ENCODE measurements around the gene PRSS22. TPM values are rescaled to one million over a fixed set of nuclear protein-coding genes. Genes with fewer than 3 reads are reported as not detected.

Gene PRSS22
- total and polyA plus RNA-seq, 4 donors, result 0.31 to 1.5 TPM; not detected in 2

DNA sequence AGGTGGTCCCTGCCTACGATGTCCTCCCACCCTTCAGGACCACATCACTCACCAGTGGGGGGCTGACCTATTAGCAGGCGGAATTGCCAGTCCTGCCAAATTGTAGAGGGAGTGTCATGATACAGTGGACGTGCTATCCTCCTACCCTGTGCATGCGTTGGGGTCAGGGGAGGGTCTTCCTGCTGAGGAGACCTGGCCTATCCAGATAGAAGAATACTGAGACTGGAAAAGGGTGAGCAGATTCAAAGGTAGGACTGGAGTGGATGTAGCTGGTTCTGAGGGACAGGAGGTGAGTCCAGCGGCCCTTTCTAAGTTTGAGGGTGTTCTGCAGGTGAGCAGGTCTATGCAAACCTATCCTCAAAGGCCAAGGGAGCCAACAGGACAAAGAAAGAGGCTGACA is 51.7 kb downstream of the PRSS22 start:
- no peak for ATAC-seq (ENCODE audit: low FRiP score)
- Histone ChIP-seq H3K4me3 (ENCODE audit: low read length in 2 of 2) (no peak overlapping the region), H3K27me3 (ENCODE audit: control insufficient read depth in 1 of 2, insufficient read depth in 2 of 2, low read length in 1 of 2) (no peaks in the 10 kb centered on the region), H3K4me1 (ENCODE audit: control insufficient read depth in 1 of 2, insufficient read depth in 2 of 2, low read length in 2 of 2) (no peaks in the 10 kb centered on the region), H3K9me3 (ENCODE audit: control insufficient read depth, low read length) (peaks cover 8% of the 10 kb centered on the region), H3K36me3 (ENCODE audit: control insufficient read depth in 1 of 2, insufficient read depth in 2 of 2, low read length in 1 of 2) (no peaks in the 10 kb centered on the region), H3K27ac (ENCODE audit: low read depth in 1 of 2, low read length in 2 of 2) (no peak overlapping the region)
- WGBS, 2 donors, result 69% methylated on average over 5 of the region's 5 CpGs
- DNase-seq, result peak; percentile 4 to 38
- intact Hi-C loops (cut with DNase I), result no loop called here

DNA sequence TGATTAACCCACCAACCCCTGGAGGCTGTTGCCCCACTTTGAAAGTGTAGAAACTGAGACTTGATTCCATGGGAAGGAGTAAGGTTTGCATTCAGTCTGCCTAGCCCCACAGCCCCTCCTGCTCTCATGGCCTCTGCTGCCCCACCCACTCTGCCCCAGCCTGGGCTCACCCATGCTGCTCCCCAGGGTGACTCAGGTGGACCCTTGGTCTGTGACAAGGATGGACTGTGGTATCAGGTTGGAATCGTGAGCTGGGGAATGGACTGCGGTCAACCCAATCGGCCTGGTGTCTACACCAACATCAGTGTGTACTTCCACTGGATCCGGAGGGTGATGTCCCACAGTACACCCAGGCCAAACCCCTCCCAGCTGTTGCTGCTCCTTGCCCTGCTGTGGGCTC is 53.2 kb downstream of the PRSS22 start:
- DNase-seq (peak in 1 of 2 donors; percentile 28), ATAC-seq (ENCODE audit: low FRiP score) (no peak)
- intact Hi-C loops (cut with DNase I), result no loop called here
- Histone ChIP-seq H3K4me3 (ENCODE audit: low read length in 2 of 2) (no peak overlapping the region), H3K36me3 (ENCODE audit: control insufficient read depth in 1 of 2, insufficient read depth in 2 of 2, low read length in 1 of 2) (no peaks in the 10 kb centered on the region), H3K9me3 (ENCODE audit: control insufficient read depth, low read length) (peaks cover 8% of the 10 kb centered on the region), H3K27me3 (ENCODE audit: control insufficient read depth in 1 of 2, insufficient read depth in 2 of 2, low read length in 1 of 2) (no peaks in the 10 kb centered on the region), H3K27ac (ENCODE audit: low read depth in 1 of 2, low read length in 2 of 2) (no peak overlapping the region), H3K4me1 (ENCODE audit: control insufficient read depth in 1 of 2, insufficient read depth in 2 of 2, low read length in 2 of 2) (no peaks in the 10 kb centered on the region)
- 91 to 96% methylated on average over 4 of the region's 4 CpGs for WGBS, 2 donors

DNA sequence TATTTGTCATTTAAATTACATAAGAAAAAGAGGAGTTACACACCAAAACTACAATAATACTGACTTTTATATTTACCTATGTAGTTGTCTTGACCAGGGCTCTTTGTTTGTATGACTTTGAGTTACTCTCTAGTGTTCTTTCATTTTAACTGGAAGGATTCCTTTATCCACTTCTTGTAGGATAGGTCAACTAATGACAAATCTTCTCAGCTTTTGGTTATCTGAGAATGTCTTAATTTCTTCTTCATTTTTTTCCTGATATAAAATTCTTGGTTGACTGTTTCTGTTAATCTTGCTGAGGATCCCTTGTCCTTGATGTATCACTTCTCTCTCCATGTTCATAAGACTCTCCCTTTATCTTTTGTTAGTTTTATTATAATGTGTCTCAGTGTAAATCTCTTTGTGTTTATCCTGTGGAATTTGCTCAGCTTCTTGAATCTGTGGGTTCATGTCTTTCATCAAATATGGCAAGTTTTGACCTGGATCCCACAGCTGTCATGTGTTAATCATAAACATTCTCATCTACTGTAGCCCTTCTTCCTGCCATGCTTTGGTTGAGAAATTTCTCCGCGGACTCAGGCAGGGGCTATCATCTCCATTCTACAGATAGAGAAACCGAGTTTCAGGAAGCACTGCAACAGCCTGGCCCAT is 54.3 kb downstream of the PRSS22 start:
- 79 to 81% methylated on average over 3 of the region's 3 CpGs for WGBS, 2 donors
- Histone ChIP-seq H3K36me3 (ENCODE audit: control insufficient read depth in 1 of 2, insufficient read depth in 2 of 2, low read length in 1 of 2) (no peaks in the 10 kb centered on the region), H3K4me3 (ENCODE audit: low read length in 2 of 2) (no peak overlapping the region), H3K9me3 (ENCODE audit: control insufficient read depth, low read length) (peaks cover 8% of the 10 kb centered on the region), H3K4me1 (ENCODE audit: control insufficient read depth in 1 of 2, insufficient read depth in 2 of 2, low read length in 2 of 2) (no peaks in the 10 kb centered on the region), H3K27me3 (ENCODE audit: control insufficient read depth in 1 of 2, insufficient read depth in 2 of 2, low read length in 1 of 2) (no peaks in the 10 kb centered on the region), H3K27ac (ENCODE audit: low read depth in 1 of 2, low read length in 2 of 2) (no peak overlapping the region)
- ATAC-seq (ENCODE audit: low FRiP score) (no peak), DNase-seq (peak in 1 of 2 donors; percentile 12)
- intact Hi-C loops (cut with DNase I), result no loop called here

Other genes with a start within 250 kb of the PRSS22 start
- 10 to 100 TPM; 14.3 to 15.5 TPM for gene KCTD5, start 175.6 kb downstream of the PRSS22 start, total RNA-seq
- gene KCTD5, start 175.6 kb downstream of the PRSS22 start, polyA plus RNA-seq, result 10 to 100 TPM in 1 of 2 donors, 1 to 10 TPM in 1; 9.7 to 13.0 TPM
- gene PRSS27, start 137.9 kb downstream of the PRSS22 start, total RNA-seq, result 1 to 10 TPM; 1.3 to 2.2 TPM
- gene PRSS27, start 137.9 kb downstream of the PRSS22 start, polyA plus RNA-seq, result 1 to 10 TPM; 1.4 to 1.6 TPM
- 100 to 1,000 TPM; 552 to 716 TPM for gene SRRM2, start 105.5 kb downstream of the PRSS22 start, total RNA-seq
- gene SRRM2, start 105.5 kb downstream of the PRSS22 start, polyA plus RNA-seq, result 100 to 1,000 TPM; 194 to 946 TPM
- gene ELOB, start 80.9 kb downstream of the PRSS22 start, total RNA-seq, result 100 to 1,000 TPM; 146 to 174 TPM
- 100 to 1,000 TPM; 368 to 843 TPM for gene ELOB, start 80.9 kb downstream of the PRSS22 start, polyA plus RNA-seq
- gene PRSS33, start 70.6 kb downstream of the PRSS22 start, total RNA-seq, result not detected
- gene PRSS33, start 70.6 kb downstream of the PRSS22 start, polyA plus RNA-seq, result under 1 TPM in 1 of 2 donors, not detected in 1; 0.08 TPM
- gene PRSS41, start 59.7 kb downstream of the PRSS22 start, total RNA-seq, result not detected
- not detected for gene PRSS41, start 59.7 kb downstream of the PRSS22 start, polyA plus RNA-seq
- not detected for gene PRSS21, start 40.9 kb downstream of the PRSS22 start, total RNA-seq
- gene PRSS21, start 40.9 kb downstream of the PRSS22 start, polyA plus RNA-seq, result not detected
- gene ZG16B, start 27.9 kb downstream of the PRSS22 start, total RNA-seq, result under 1 TPM in 1 of 2 donors, not detected in 1; 0.48 TPM
- 1 to 10 TPM in 1 of 2 donors, not detected in 1; 4.8 TPM for gene ZG16B, start 27.9 kb downstream of the PRSS22 start, polyA plus RNA-seq
- gene FLYWCH2, start 25.0 kb upstream of the PRSS22 start, total RNA-seq, result 10 to 100 TPM; 11.5 to 14.6 TPM
- 10 to 100 TPM; 18.8 to 32.6 TPM for gene FLYWCH2, start 25.0 kb upstream of the PRSS22 start, polyA plus RNA-seq
- 10 to 100 TPM; 40.6 to 72.4 TPM for gene FLYWCH1, start 53.8 kb upstream of the PRSS22 start, total RNA-seq
- 100 to 1,000 TPM in 1 of 2 donors, 10 to 100 TPM in 1; 24.2 to 103 TPM for gene FLYWCH1, start 53.8 kb upstream of the PRSS22 start, polyA plus RNA-seq
- gene KREMEN2, start 106.1 kb upstream of the PRSS22 start, total RNA-seq, result not detected
- not detected for gene KREMEN2, start 106.1 kb upstream of the PRSS22 start, polyA plus RNA-seq
- 1 to 10 TPM; 4.0 to 5.7 TPM for gene PAQR4, start 111.2 kb upstream of the PRSS22 start, total RNA-seq
- gene PAQR4, start 111.2 kb upstream of the PRSS22 start, polyA plus RNA-seq, result 1 to 10 TPM; 1.5 to 2.6 TPM
- gene PKMYT1, start 122.3 kb upstream of the PRSS22 start, total RNA-seq, result 1 to 10 TPM; 1.5 to 2.4 TPM
- gene PKMYT1, start 122.3 kb upstream of the PRSS22 start, polyA plus RNA-seq, result 1 to 10 TPM; 1.1 to 2.4 TPM
- gene CLDN9, start 154.8 kb upstream of the PRSS22 start, total RNA-seq, result under 1 TPM in 1 of 2 donors, not detected in 1; 0.18 TPM
- gene CLDN9, start 154.8 kb upstream of the PRSS22 start, polyA plus RNA-seq, result under 1 TPM in 1 of 2 donors, not detected in 1; 0.20 TPM
- gene CLDN6, start 160.0 kb upstream of the PRSS22 start, total RNA-seq, result not detected
- not detected for gene CLDN6, start 160.0 kb upstream of the PRSS22 start, polyA plus RNA-seq
- gene TNFRSF12A, start 162.2 kb upstream of the PRSS22 start, total RNA-seq, result 100 to 1,000 TPM in 1 of 2 donors, 10 to 100 TPM in 1; 60.4 to 271 TPM
- gene TNFRSF12A, start 162.2 kb upstream of the PRSS22 start, polyA plus RNA-seq, result 100 to 1,000 TPM in 1 of 2 donors, 10 to 100 TPM in 1; 84.9 to 107 TPM
- gene HCFC1R1, start 165.8 kb upstream of the PRSS22 start, total RNA-seq, result 10 to 100 TPM; 88.5 to 99.7 TPM
- gene HCFC1R1, start 165.8 kb upstream of the PRSS22 start, polyA plus RNA-seq, result 100 to 1,000 TPM; 299 to 303 TPM
- 10 to 100 TPM; 18.9 to 29.8 TPM for gene THOC6, start 165.9 kb upstream of the PRSS22 start, total RNA-seq
- 10 to 100 TPM; 18.5 to 60.6 TPM for gene THOC6, start 165.9 kb upstream of the PRSS22 start, polyA plus RNA-seq
- under 1 TPM; 0.10 to 0.18 TPM for gene BICDL2, start 178.8 kb upstream of the PRSS22 start, total RNA-seq
- gene BICDL2, start 178.8 kb upstream of the PRSS22 start, polyA plus RNA-seq, result 1 to 10 TPM in 1 of 2 donors, under 1 TPM in 1; 0.05 to 3.6 TPM
- gene MMP25, start 188.4 kb upstream of the PRSS22 start, total RNA-seq, result 10 to 100 TPM in 1 of 2 donors, 1 to 10 TPM in 1; 3.2 to 11.4 TPM
- under 1 TPM; 0.36 to 0.75 TPM for gene MMP25, start 188.4 kb upstream of the PRSS22 start, polyA plus RNA-seq
- 10 to 100 TPM; 30.2 to 71.6 TPM for gene IL32, start 207.5 kb upstream of the PRSS22 start, total RNA-seq
- gene IL32, start 207.5 kb upstream of the PRSS22 start, polyA plus RNA-seq, result 100 to 1,000 TPM in 1 of 2 donors, 10 to 100 TPM in 1; 18.2 to 137 TPM
- not detected for gene ZSCAN10, start 241.1 kb upstream of the PRSS22 start, total RNA-seq
- not detected for gene ZSCAN10, start 241.1 kb upstream of the PRSS22 start, polyA plus RNA-seq

Data from aorta (tissue), 5 donors.